NCI-H1930 (cell line): Measurements from ENCODE around the gene SCLY.

ENCODE experiments used
- DNase-seq, 2 experiments: peaks; one replicate each; lab custom pipeline; 2025; lab: John Stamatoyannopoulos, UW

The SCLY gene

DNA sequence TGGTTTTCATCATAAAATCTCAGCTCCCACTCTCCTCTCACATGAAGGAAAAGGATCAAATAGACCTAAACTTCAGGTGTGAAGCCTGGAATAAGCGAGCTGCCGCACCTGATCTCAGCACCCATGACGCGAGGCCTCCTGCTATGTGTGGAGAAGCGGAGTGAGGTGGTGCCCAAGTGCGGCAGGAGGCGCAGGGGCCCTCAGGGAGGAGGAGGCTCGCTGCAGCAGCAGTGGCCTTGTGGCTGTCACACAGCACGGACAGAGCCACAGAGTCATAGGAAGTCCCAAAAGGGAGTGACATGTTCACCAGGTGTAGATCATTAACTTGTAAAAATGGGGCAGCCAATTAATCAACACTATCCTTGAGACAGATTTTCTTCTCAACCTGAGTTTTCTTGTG is 9.1 kb downstream of the SCLY start:
- no peak for DNase-seq

DNA sequence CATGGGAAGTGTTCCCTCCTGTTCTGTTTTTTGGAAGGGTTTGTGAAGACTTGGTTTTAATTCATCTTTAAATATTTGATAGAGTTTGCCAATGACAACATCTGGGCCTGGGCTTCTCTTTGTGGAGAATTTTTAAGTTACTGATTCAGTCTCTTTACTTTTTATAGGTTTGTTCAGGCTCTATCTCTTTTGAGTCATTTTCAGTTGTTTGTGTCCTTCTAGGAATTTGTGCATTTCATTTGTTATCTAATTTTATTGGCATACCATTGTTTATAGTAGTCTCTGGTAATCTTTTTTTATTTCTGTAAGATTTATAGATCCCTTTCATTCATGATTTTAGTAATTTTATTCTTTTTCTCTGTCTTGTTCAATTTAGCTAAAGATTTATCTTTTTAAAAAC is 14.6 kb downstream of the SCLY start:
- DNase-seq, result no peak

DNA sequence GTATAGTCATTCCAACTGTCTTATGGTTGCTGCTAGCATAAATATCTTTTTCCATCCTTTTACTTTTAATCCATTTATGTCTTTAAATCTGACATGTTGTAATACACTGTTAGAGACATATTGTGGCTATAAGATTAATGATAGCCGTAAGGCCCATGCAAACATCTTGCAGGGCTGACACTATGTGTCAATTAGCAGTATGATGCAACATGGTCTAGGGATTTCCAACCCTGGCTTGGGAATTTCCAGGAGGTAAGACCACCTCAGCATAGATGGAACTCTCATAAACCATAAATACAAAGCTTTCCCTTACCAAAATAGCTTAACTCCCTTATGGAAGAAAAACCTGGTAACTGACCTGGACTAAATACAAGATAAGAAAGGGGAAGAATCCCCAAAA is 16.5 kb downstream of the SCLY start:
- peak in 1 of 2 experiments; percentile 25 for DNase-seq

DNA sequence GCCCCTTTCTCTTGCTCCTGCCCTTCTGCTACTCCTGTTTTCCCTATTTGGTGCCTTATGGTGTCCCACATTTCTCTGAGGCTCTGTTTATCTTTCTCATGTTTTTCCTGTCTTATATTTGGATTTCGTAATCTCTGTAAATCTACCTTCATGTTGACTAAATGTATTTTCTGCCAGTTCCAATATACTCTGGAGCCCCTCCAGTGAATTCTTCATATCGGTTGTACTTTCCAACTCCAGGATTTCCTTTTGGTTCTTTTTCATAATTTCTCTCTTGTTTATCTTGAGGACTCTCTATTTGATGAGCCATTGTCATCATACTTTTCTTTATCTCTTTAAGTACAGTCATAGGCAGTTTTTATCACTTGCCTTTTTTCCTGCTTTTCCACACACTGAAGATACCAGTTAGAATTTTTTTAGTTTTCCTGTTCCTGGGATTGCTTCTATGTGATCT is 19.1 kb downstream of the SCLY start:
- no peak for DNase-seq

DNA sequence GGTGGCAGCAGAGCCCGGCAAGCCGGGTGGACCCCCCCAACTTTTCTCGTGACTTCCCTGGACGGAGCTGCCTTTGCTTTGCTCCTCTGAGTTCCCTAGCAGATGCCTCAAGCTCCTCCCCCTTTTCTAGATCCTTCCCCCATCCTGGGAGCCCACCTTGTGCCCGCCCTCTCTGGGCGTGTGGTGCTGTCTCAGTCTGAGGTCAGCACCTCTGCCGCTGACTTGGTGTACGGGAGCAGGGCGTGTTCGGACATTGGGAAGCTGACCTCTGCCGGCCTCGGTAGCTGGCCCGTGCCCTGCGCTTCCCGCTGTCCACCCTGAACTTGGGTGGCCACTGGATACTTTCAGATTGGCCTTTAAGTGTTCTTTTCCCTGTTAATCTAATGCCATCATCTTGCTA is 19.7 kb downstream of the SCLY start:
- DNase-seq, result no peak

DNA sequence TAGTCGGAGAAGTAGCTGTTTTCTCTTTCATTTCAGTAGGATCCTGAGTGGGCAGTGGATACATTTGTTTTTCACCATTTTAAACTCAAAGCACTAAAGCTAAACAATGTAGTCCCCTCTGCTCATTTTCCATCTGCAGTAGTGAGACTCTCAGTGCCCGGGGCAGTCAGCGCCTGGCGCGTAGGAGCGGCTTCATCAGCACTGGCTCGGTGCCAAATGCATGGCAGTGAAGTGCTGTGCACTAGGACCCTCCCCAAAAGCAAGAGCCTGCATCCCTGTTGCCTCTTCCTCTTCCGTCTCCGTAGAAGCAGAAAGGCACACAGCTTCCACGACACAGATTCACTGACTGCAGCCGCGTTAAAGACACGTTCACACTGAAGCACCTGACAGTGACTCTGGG is 20.3 kb downstream of the SCLY start:
- DNase-seq, result no peak

DNA sequence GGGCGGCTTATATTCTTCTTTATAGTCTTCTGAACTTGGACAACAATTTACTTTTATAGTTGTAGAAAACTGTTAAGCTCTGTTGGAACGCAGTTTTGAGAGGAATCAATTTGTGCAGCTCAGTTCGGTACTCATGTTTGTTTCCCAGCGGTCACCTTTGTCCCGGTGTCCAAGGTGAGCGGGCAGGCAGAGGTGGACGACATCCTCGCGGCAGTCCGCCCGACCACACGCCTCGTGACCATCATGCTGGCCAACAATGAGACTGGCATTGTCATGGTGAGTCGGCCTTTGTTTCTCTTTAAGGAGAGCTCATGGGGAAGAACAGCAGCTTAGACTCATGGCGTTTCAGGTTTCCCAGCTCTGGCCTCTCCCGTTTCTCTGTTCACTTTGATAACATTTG is 20.8 kb downstream of the SCLY start:
- no peak for DNase-seq

DNA sequence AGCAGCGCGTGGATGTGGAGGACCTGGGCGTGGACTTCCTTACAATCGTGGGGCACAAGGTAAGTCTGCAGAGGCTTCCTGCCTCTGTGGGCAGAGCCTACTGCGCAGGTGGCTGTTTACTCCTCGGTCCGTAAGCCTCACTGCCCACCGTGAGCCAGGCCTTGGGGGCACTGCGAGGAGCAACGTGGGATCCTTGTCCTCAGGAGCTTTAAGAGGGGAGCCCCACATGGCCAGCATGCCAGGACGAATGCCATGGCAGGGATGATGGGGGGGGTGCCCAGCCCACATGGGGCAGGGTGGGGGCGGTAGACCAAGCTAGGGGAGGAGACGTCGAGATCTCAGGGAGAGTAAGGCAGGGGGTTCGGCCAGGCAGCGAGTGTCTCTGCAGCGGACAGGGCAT is 21.4 kb downstream of the SCLY start:
- no peak for DNase-seq

DNA sequence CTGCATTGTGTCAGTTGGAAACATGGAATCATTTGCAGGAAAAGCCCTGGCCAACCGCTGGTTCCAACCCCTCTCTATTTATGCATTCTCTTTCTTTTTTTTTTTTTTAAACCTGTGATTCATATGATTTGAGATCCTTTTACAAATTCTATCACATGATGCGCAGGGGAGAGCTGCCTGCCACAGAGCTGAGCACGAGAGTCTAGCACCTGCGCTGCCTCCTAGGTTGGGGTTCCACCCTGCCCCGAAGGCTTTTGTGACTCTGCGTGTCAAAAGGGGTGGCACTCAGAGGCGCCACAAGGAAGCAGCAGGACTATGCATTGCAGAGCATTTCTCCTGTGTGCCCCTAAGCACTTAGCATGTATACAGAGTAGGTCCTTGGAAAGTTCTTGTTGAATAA is 22.0 kb downstream of the SCLY start:
- no peak for DNase-seq

DNA sequence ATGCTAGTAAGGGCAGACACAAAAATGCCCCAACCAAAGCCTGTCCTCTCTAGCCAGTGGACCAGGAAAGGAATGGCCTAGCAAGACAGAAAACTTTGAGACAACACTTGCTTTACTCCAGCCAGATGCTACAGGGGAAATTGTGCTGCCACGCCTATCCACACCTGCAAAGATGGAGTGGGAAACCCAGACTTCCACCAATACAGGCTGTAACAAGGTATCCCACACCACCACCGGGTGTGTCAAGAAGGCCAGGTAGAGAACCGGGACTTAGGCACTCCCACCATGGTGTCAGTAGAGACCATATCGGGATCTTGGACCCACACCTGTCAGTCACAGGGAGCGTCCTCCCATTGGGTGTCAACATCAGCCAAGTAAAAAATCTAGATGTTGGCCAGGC is 23.1 kb downstream of the SCLY start:
- DNase-seq, result no peak

DNA sequence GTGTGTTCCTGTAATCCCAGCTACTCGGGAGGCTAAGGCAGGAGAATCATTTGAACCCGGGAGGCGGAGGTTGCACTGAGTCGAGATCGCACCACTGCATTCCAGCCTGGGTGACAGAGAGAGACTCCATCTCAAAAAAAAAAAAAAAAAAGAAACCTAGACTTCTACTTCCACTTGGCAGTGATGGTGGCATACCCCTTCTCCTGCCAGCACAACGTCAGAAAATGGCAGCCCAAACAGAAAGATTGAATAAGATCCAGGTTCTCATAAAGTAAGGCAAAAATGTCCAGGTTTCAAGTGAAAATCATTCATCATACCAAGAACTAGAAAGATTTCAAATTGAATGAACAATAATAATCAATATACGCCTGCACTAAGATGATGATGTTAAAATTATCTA is 24.0 kb downstream of the SCLY start:
- no peak for DNase-seq

DNA sequence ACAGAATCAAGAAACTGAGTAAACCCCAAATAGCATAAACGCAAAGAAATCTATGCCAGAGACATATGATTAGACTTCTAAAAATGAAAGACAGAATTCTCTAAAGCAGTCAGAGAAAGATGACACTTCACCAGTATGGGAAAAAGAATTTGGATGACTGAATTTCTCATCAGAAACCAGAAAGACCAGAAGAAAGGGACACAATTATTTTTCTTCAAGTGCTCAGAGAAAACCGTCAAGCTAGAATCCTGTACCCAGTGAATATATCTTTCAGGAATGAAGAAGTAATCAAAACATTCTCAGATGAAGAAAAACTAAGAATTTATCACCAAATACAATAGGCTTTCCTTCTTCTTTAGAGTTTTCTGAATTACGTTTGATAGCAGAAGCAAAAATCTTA is 25.1 kb downstream of the SCLY start:
- DNase-seq, result no peak

DNA sequence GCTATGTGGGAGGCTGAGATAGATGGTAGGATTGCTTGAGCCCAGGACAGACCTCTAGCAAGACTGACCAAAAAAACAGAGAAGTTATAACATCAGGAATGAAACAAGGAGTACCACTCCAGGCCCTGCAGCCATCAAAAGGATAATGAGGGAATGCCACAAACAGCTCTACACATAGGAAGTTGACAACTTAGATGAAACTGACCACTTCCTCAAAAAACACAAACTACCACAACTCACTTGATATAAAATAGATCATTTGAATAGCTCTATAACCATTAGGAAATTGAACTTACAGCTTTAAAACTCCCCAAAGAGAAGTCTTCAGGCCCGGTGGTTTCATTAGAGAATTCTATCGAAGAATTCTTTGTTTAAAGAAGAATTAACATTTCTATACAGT is 26.4 kb downstream of the SCLY start:
- no peak for DNase-seq

DNA sequence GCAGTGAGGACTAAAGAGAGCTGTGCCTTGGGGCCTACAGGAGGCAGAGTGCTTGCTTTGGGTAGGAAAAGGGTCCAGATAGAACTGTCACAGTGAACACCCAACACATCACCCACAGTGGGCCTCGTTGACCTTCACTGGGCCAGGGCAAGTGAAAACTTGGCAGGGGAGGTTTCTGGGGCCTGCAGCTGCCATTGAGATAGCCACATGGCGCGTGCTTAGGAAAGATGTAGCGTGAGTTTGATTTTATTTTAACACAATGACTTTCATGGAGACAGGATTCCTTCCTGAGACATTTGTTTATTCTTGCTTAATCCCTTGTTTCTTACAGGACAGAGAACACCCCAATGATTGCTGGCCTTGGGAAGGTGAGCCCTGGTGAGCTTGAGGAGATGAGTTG is 30.1 kb downstream of the SCLY start:
- no peak for DNase-seq

DNA sequence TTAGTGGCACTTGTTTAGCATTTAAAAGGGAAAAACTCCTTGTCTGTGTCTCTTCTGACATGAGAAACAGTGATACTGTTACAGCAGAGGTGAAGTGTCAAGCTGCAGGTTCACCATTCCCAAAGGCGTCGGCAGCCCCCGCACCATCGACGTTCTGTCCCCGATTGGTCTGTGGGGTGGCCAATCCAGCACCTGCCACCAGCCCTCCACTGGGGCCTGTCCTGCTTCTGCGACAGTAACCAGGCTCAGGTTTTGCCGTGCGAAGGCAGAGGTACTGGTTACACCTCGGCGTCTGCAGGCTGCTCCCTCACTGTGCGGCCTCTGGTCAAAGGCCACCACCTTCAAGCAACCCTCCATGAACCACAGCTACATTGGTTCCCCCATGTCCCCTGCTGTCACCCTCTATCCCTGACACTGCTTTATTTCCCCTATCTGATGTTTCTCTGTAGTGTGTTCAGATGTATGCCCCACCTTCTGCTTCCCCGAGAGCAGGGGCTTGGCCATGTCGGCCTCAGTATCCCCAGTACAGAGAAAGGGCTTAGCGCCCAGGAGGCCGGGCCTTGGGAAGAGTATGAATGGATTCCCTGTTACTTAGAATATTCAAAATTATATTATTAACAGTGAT is 30.7 kb downstream of the SCLY start:
- DNase-seq, result no peak

DNA sequence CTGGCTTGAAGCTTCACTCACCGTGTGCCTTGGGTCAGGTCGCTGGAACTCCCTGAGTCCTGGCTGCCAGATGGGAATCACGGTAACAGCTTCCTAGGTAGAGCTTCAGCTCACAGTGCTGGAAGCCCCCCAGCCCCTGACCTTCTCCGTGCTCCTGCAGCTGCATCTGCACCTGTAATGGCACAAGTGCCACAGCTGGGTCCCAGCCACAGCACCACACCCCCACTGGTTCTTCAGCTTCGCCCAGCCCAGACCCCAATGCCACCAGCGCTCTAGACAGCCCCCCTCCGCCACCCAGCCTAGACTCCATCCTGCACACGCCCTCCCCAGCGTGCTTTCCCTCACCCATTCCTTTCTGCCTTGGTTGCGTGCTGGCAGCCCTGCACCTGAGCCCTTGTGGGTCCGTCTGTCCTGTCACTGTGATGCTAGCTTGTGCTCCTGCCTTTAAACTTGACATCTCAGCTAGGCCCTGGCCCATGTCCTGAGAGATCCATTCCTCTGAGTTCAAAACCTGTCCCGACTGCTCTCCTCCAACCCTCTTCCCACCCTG is 31.8 kb downstream of the SCLY start:
- no peak for DNase-seq

DNA sequence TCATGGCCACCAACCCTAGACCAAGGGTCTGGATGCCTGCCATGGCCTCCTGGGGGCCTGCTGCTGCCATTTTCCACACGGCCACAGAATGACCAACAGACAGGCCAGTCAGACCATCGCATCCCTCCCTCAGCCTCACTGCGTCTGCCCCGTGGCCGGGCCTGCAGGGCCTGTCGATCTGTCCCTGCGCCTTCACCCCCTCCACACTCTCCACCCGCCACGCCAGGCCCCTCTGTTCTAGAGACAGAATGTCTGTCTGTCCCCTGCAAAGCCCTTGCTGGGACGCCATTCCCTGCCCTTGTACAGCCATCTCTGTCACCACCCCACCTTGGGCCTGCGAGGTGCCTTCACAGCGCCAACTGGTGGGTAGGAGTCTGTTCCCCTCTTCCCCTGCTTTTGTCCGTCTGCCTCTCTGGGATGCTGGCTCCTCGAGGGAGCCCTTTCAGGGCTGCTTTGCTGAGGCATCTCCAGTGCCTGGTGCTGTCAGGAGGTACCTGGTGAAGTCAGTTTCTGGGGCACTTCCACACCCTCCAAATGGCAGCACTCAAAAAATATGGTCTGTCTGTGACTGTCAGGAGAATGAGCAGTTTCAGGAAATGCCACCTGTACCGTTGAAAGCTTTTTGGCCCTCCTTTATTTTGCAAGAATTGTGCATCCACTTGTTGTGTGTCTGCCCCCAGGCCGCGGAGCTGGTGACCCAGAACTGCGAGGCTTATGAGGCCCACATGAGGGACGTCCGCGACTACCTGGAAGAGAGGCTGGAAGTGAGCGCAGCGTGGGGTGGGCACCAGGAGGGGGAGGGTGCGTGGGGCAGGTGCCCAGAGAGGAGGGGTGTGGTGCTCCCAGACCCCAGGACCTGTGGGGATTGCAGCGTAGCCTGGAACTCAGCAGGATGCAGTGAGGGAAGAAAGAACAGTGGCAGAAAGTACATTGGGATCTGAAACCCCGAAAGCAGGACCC is 32.7 kb downstream of the SCLY start:
- DNase-seq, result no peak

DNA sequence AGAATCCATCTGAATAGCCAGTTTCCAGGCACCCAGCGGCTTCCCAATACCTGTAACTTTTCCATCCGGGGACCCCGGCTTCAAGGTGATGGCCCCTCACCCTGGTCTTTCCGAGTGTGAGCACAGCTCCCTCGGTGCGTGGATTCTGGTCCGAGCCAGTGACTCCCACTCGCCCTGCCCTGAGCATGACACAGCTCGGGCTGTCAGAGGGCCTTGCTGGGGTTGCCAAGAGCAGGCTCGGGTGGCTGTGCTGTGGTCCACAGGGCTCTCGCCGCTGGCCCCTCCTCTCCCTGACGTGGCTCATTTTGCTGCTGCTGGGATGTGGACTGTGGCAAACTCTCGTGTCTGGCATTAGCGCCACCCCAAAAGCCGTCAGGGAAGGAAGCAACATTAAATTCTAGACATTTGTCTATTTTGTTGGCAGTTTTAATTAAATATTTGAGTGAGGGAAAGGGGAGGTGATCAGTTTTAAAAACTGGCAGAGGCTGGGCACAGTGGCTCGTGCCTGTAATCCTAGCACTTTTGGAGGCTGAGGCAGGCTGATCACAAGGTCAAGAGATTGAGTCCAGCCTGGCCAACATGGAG is 33.7 kb downstream of the SCLY start:
- no peak for DNase-seq

DNA sequence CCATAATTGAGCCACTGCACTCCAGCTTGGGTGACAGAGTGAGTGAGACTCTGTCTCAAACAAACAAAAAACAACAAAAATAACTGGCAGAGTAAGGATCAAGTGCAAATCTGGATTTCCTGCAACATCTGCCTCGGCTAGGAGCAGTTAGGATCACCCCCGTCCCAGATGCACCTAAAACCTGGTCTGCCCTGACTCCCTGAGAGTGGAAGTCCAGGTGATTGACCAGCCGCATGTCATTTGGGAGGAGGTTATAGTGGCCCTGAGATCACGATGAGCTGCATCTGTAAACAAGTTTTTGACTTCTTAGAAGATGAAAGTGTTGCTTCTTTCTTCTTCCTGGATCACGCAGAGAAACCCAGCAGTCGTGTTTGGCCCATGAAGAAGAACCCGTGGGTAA is 34.3 kb downstream of the SCLY start:
- no peak for DNase-seq

DNA sequence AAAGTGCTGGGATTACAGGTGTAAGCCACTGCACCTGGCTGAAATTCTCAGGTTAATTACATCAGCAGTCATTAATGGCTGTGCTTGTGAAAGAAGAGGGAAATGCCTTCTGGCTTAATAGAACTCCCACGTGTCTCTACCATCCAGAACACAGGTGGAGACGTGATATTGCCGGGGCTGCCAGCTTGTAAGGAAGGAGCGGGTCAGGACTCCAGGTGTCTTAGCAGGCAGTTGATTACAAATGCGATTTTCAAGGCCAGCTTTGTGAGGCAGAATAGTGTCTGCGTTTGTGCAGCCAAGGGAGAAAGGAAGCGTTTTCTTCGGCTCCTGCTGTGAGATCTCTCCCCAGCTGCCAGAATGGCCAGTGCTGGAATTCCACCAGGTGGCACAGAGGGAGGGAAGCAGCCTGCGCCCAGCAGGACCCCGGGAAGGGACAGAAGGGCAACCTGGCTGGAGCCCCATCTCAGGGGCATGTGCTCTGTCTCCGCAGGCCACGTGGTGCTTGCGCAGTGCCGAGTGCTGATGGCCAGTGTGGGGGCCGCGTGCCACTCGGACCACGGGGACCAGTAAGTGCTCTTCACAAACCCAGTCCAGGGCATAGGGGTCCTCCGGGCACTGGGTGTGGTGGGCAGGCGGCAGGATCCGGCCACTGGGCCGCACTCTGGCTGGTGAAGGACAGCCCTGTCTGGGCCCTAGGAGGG is 35.7 kb downstream of the SCLY start:
- DNase-seq, result no peak

DNA sequence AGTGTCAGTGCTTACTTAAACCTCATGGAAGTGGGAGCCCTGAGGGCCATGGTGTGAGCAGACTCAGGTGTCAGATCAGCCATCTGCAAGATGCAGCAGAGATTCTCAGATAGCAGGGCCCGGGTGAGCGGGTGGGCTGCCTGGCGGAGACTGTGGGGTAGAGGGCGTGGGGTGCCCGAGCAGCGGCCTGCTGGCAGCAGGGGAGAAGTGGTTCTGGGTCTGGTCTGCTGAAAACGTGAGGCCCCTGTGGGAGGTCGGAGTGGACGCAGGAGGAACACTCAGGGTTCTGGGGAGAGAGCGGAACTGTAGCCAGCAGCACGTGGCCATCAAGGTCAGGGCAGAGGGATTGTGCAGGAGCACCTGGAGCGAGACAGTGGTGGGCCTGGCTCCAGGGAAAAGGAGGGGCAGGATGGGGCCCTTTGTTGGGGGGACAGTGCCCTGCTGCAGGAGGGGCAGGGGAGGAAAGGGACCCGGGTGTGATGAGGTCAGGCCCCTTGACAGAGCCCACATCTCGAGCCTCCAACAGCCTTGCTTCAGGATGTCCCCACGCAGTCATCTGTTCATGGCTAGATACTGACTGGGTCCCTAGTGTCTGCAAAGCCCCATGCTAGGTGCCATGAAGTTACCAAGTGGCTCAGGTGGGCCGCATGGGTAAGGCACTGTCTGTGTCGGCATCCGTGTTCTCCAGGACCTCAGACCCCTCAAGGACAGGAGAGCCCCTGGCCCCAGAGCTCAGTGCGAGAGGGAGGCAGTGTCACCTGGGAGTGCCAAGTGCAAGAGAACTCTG is 36.6 kb downstream of the SCLY start:
- DNase-seq, result no peak
